Spleen (tissue), 11 donors: ENCODE measurements around the gene KRT34. TPM values are rescaled to one million over a fixed set of nuclear protein-coding genes. Genes with fewer than 3 reads are reported as not detected.

Experiments used
- DNase-seq: peaks from one replicate; pipeline ENCODE4 v3.0.0-alpha.2; 2020
- H3K27ac ChIP-seq, 8 donors: fragments of 200-600 bp; sonication (generic) in 7 of 8; 1 replicate in 4 of 8; 2 replicates in 4 of 8; pipeline versions ENCODE4 v1.5.0 to v1.8.0; 2016 to 2021; ENCODE audit warnings: inconsistent platforms in 4 of 8, mild to moderate bottlenecking in 4 of 8, moderate library complexity in 1 of 8
- H3K27me3 ChIP-seq, 7 donors: fragments of 200-600 bp; sonication (generic) in 6 of 7; replicated peaks in 1 of 7; 1 replicate in 4 of 7; 2 replicates in 3 of 7; pipeline versions ENCODE4 v1.5.0 to v1.8.0; 2016 to 2021; ENCODE audit warnings: inconsistent platforms in 3 of 7, mild to moderate bottlenecking in 1 of 7
- H3K36me3 ChIP-seq, 6 donors: fragments of 200-600 bp; sonication (generic) in 5 of 6; 1 replicate in 4 of 6; 2 replicates in 2 of 6; pipeline versions ENCODE4 v1.5.0 to v1.8.0; 2016 to 2021; ENCODE audit warnings: inconsistent platforms in 2 of 6
- H3K4me1 ChIP-seq, 6 donors: fragments of 200-600 bp; sonication (generic) in 5 of 6; 1 replicate in 3 of 6; 2 replicates in 3 of 6; pipeline versions ENCODE4 v1.5.0 to v1.8.0; 2016 to 2021; ENCODE audit warnings: inconsistent platforms in 3 of 6
- H3K4me3 ChIP-seq, 8 donors: fragments of 200-600 bp; sonication (generic) in 7 of 8; 1 replicate in 4 of 8; 2 replicates in 4 of 8; pipeline versions ENCODE4 v1.5.0 to v1.8.0; 2016 to 2021; ENCODE audit warnings: inconsistent platforms in 4 of 8, mild to moderate bottlenecking in 4 of 8, moderate library complexity in 2 of 8
- H3K9me3 ChIP-seq, 8 donors: fragments of 200-600 bp; sonication (generic) in 7 of 8; 1 replicate in 4 of 8; 2 replicates in 4 of 8; pipeline versions ENCODE4 v1.5.0 to v1.8.0; 2016 to 2021; ENCODE audit warnings: inconsistent platforms in 4 of 8
- POLR2A ChIP-seq, 3 donors: fragments of 450-650 bp; IDR thresholded peaks; one replicate each; pipeline ENCODE4 v1.5.1; 2017; ENCODE audit warnings: antibody characterized with exemption in 3 of 3, mild to moderate bottlenecking in 1 of 3
- POLR2AphosphoS5 ChIP-seq, 3 donors: sonication (generic); formaldehyde crosslinking; IDR thresholded peaks; one replicate each; pipeline ENCODE4 v1.5.1; 2017; ENCODE audit warnings: antibody characterized with exemption in 3 of 3
- WGBS, 5 donors: extraction: QIAGEN DNeasy Blood & Tissue Kit in 3 of 5; methylation state at CpG; one replicate each; pipeline versions ENCODE4 v1.1.5 to v1.1.7; 2013 to 2018; 5-methylcytosine and 5-hydroxymethylcytosine counted together
- intact Hi-C: fragments of 100-400 bp; cut with DNase I; formaldehyde crosslinking; loops from one replicate; pipeline ENCODE4 v1.15.0; 2023; ENCODE audit warnings: low total_unique reads
- polyA plus RNA-seq, 3 donors: library from polyadenylated mRNA; stranded (reverse); fragments of 200-250 nt; gene quantifications; one replicate each; pipeline ENCODE4 v1.2.1, GENCODE V29; 2013
- total RNA-seq, 7 donors: library from RNA; depleted of rRNA in 3 of 7; stranded (reverse); fragments of >200 nt in 3 of 7; fragmentation: NEBNext Ultra II Directional in 4 of 7; extraction: Animal tissue kit (Norgen Biotek cat#: 25700) in 4 of 7; gene quantifications; one replicate each; pipeline versions ENCODE4 v1.1.0 to v1.2.1, GENCODE V29; 2016 to 2021
- TF ChIP-seq, protein P1 (sequence below), 11 experiments: fragments of 200-600 bp in 7 of 11; fragments of 450-650 bp in 4 of 11; sonication (generic) in 4 of 11; IDR thresholded peaks in 8 of 11; conservative IDR thresholded peaks in 3 of 11; 1 replicate in 7 of 11; 2 replicates in 4 of 11; pipeline versions ENCODE4 v1.4.0 to v1.8.0; 2016 to 2021; ENCODE audit warnings: antibody characterized with exemption in 11 of 11, inconsistent platforms in 4 of 11, mild to moderate bottlenecking in 1 of 11
- donor health status: healthy with polysubstance abuse.
- donor health status: DM: no; HTN: no; CAD: no; lungs with moderate emphysema.
- donor health status: DM: no; HTN: no; CAD: no.
- donor health status: Bipolar disorder and iron deficiency.
- donor health status: healthy.
- donor health status: DM: no; HTN: no; CAD: no.
- donor health status: DM: yes; HTN: yes; CAD: no.

Gene KRT34
- total and polyA plus RNA-seq, 10 donors = not detected

DNA sequence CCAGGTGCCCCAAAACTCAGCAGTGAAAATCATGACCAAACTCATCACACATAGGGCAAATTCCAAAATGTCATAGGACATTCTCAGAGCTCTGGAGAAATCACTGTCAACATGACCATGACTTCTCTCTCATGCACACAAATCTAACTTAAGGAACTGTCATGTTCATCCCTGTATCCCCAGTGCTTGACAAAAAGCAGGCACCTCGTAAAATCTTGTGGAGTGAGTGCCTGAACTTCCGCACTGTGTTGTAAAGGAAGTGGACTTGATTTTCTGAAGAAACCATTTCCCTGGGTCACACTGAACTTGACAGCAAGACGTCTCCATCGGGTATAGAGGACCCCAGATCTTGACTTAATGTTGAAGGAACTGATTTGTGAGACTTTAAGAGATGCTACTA, 39.5 kb upstream of the KRT34 start:
- no peak overlapping the region for H3K27ac ChIP-seq
- WGBS, 5 donors = 55 to 64% (median 64%) methylated on average over 4 of the region's 4 CpGs
- TF ChIP-seq, protein P1, sequence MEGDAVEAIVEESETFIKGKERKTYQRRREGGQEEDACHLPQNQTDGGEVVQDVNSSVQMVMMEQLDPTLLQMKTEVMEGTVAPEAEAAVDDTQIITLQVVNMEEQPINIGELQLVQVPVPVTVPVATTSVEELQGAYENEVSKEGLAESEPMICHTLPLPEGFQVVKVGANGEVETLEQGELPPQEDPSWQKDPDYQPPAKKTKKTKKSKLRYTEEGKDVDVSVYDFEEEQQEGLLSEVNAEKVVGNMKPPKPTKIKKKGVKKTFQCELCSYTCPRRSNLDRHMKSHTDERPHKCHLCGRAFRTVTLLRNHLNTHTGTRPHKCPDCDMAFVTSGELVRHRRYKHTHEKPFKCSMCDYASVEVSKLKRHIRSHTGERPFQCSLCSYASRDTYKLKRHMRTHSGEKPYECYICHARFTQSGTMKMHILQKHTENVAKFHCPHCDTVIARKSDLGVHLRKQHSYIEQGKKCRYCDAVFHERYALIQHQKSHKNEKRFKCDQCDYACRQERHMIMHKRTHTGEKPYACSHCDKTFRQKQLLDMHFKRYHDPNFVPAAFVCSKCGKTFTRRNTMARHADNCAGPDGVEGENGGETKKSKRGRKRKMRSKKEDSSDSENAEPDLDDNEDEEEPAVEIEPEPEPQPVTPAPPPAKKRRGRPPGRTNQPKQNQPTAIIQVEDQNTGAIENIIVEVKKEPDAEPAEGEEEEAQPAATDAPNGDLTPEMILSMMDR (IDR thresholded peaks at IDR 0.05 in 8 of 11, conservative IDR thresholded peaks at IDR 0.05 in 3 of 11) = no peak
- TF ChIP-seq POLR2AphosphoS5 (IDR thresholded peaks at IDR 0.05) (no peak), POLR2A (IDR thresholded peaks at IDR 0.05) (no peak)
- no peaks in the 10 kb centered on the region for H3K36me3 ChIP-seq
- intact Hi-C loops = no loop called here
- H3K4me3 ChIP-seq = no peak overlapping the region
- no peaks in the 10 kb centered on the region for H3K27me3 ChIP-seq
- DNase-seq = no peak
- no peaks in the 10 kb centered on the region for H3K9me3 ChIP-seq
- H3K4me1 ChIP-seq = peaks cover 0 to 5% (median 0%) of the 10 kb centered on the region in 6 donors

DNA sequence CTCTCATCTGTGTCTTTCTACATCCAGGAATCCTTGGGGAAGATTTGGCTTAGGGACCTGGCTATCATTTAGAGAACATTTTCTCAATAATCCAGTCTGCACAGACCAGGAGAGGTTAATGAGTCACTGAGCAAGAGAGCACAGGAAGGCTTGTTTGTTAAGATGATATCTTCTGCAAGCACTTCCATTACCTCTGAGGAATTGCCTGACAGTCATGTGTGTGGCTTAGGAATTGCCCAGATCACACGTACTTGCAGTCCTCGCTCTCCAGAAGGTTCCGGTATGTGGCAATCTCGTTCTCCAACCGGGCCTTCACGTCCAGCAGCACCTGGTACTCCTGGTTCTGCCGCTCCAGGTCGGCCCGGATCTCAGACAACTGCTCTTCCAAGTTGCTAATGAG, 39.0 kb upstream of the KRT34 start:
- no peak for DNase-seq
- no peaks in the 10 kb centered on the region for H3K9me3 ChIP-seq
- intact Hi-C loops = no loop called here
- no peaks in the 10 kb centered on the region for H3K27me3 ChIP-seq
- 76 to 85% (median 82%) methylated on average over 9 of the region's 9 CpGs for WGBS, 5 donors
- H3K4me3 ChIP-seq = no peak overlapping the region
- no peak for TF ChIP-seq POLR2A (IDR thresholded peaks at IDR 0.05)
- TF ChIP-seq, protein P1 (IDR thresholded peaks at IDR 0.05 in 8 of 11, conservative IDR thresholded peaks at IDR 0.05 in 3 of 11) = no peak
- no peak for TF ChIP-seq POLR2AphosphoS5 (IDR thresholded peaks at IDR 0.05)
- H3K4me1 ChIP-seq = peaks cover 0 to 5% (median 0%) of the 10 kb centered on the region in 6 donors
- H3K36me3 ChIP-seq = no peaks in the 10 kb centered on the region
- no peak overlapping the region for H3K27ac ChIP-seq

DNA sequence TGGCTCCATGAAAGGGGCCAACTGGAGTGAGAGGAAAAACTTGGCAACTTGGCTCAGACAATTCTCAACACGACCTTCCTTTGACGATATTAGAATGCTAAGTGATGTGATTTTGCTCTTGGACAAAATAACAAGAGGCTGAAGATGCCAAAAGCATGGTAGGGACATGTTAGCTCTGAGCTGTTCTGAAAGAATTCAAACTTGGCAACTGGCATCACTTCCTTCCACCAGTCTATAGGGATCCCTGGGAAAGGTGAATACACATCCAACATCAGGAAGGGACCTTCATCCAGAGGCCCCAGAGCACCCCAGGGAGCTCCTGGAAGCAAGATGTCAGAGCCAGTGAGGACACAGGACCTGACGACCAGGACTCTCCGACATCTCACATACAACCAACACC, 38.0 kb upstream of the KRT34 start:
- 67 to 88% (median 84%) methylated on average over 4 of the region's 4 CpGs for WGBS, 5 donors
- Histone ChIP-seq H3K9me3 (no peaks in the 10 kb centered on the region), H3K4me1 (peaks cover 0 to 5% (median 0%) of the 10 kb centered on the region in 6 donors), H3K27ac (no peak overlapping the region), H3K4me3 (no peak overlapping the region), H3K36me3 (no peaks in the 10 kb centered on the region), H3K27me3 (no peaks in the 10 kb centered on the region)
- TF ChIP-seq POLR2A (IDR thresholded peaks at IDR 0.05) (no peak), POLR2AphosphoS5 (IDR thresholded peaks at IDR 0.05) (no peak)
- TF ChIP-seq, protein P1 (IDR thresholded peaks at IDR 0.05 in 8 of 11, conservative IDR thresholded peaks at IDR 0.05 in 3 of 11) = no peak
- intact Hi-C loops = no loop called here
- no peak for DNase-seq

DNA sequence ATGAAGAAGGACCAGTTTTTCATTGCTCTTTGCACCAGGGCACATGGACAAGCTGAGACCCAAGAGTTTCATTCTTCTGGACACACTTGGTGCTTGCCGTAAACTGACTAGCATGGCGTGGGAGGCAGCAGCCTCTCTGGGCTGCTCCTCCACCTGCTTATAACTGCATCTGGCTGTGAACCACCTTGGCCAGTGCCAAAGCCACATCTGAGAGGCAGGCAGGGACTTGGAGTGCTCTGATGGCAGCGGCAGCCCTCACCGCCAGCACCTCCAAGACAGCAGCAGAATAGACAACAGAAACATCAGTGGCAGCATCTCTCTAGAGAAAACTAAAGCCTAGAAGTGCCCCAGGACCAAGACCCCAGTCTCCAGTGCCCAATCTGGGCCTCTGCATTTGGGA, 37.6 kb upstream of the KRT34 start:
- intact Hi-C loops = no loop called here
- H3K27ac ChIP-seq = no peak overlapping the region
- no peaks in the 10 kb centered on the region for H3K9me3 ChIP-seq
- no peak for DNase-seq
- H3K4me3 ChIP-seq = no peak overlapping the region
- H3K36me3 ChIP-seq = no peaks in the 10 kb centered on the region
- H3K27me3 ChIP-seq = no peaks in the 10 kb centered on the region
- WGBS, 5 donors = 73 to 92% (median 84%) methylated on average over 4 of the region's 4 CpGs
- TF ChIP-seq, protein P1 (IDR thresholded peaks at IDR 0.05 in 8 of 11, conservative IDR thresholded peaks at IDR 0.05 in 3 of 11) = no peak
- TF ChIP-seq POLR2A (IDR thresholded peaks at IDR 0.05) = no peak
- TF ChIP-seq POLR2AphosphoS5 (IDR thresholded peaks at IDR 0.05) = no peak
- peaks cover 0 to 5% (median 0%) of the 10 kb centered on the region in 6 donors for H3K4me1 ChIP-seq
